HL-60 (cell line): Measurements from ENCODE around the gene PALLD.
A peak's percentile ranks its signal among the peaks of the same experiment; 100 is the strongest.

ENCODE experiments used
- DNase-seq, 2 experiments: peaks; one replicate each; pipeline ENCODE4 v3.0.0-alpha.2; 2010 to 2020; ENCODE audit warnings: low read depth in 1 of 2, low spot score in 1 of 2
- H3K27ac ChIP-seq: fragments of 250-450 bp; sonication (Bioruptor Pico); replicated peaks from 2 replicates; pipeline ENCODE4 v1.5.1; 2020; ENCODE audit warnings: mild to moderate bottlenecking, moderate library complexity
- H3K27me3 ChIP-seq: fragments of 250-450 bp; sonication (Bioruptor Pico); 2 replicates; pipeline ENCODE4 v1.5.1; 2021; ENCODE audit warnings: mild to moderate bottlenecking, moderate library complexity; ENCODE audit not compliant: insufficient read depth, poor library complexity, severe bottlenecking
- H3K4me3 ChIP-seq: replicated peaks from 2 replicates; pipeline ENCODE4 v1.5.1; 2011; ENCODE audit warnings: mild to moderate bottlenecking, control low read depth, low read length; ENCODE audit not compliant: insufficient read depth
- CTCF ChIP-seq: IDR thresholded peaks from one replicate; pipeline ENCODE4 v1.5.1; 2011; ENCODE audit warnings: low read length, control low read depth, inconsistent platforms; ENCODE audit not compliant: insufficient read depth
- GABPA ChIP-seq: IDR thresholded peaks from 2 replicates; pipeline ENCODE4 v1.6.1; 2012; ENCODE audit warnings: low read depth
- POLR2AphosphoS5 ChIP-seq: IDR thresholded peaks from 2 replicates; pipeline ENCODE4 v1.6.1; 2012; ENCODE audit warnings: low read depth
- REST ChIP-seq: IDR thresholded peaks from 2 replicates; pipeline ENCODE4 v1.6.1; 2012; ENCODE audit warnings: low read depth; ENCODE audit not compliant: insufficient replicate concordance
- SPI1 ChIP-seq: IDR thresholded peaks from 2 replicates; pipeline ENCODE4 v1.6.1; 2012; ENCODE audit warnings: low read depth, mild to moderate bottlenecking, borderline replicate concordance

PALLD gene

GRCh38 chr4:168796362-168797106 lies 299.7 kb downstream of the PALLD start:
- Histone ChIP-seq H3K27ac (no peak overlapping the region), H3K4me3 (no peak overlapping the region), H3K27me3 (peaks cover 9% of the 10 kb centered on the region)
- TF ChIP-seq GABPA: no peak
- no peak for TF ChIP-seq POLR2AphosphoS5
- TF ChIP-seq REST: no peak
- TF ChIP-seq SPI1: no peak
- TF ChIP-seq CTCF: no peak
- no peak for DNase-seq

- H3K27ac ChIP-seq: no peak overlapping the region
- DNase-seq: peak in 1 of 2 experiments; percentile 1
- H3K27me3 ChIP-seq: peaks cover 9% of the 10 kb centered on the region
- H3K4me3 ChIP-seq: no peak overlapping the region
- no peak for TF ChIP-seq GABPA
- no peak for TF ChIP-seq CTCF
- no peak for TF ChIP-seq REST
- TF ChIP-seq SPI1: no peak
- no peak for TF ChIP-seq POLR2AphosphoS5
Observed at GRCh38 chr4:168797194-168797593, 300.3 kb downstream of the PALLD start.

- peaks cover 9% of the 10 kb centered on the region for H3K27me3 ChIP-seq
- DNase-seq: no peak
- TF ChIP-seq CTCF (no peak), REST (no peak), SPI1 (no peak), GABPA (no peak), POLR2AphosphoS5 (no peak)
- H3K4me3 ChIP-seq: no peak overlapping the region
- no peak overlapping the region for H3K27ac ChIP-seq
Observed at GRCh38 chr4:168797738-168798375, 301.0 kb downstream of the PALLD start.
